Pericardium fibroblast (primary cell): ENCODE data around the gene ZNF775. TPM values are rescaled to one million over a fixed set of nuclear protein-coding genes. Genes with fewer than 3 reads are reported as not detected.

Source experiments
- total RNA-seq: library from RNA; depleted of rRNA; stranded (reverse); fragments of >200 nt; gene quantifications from 2 replicates; pipeline ENCODE4 v1.2.3, GENCODE V29; 2015

ZNF775 gene
- 6.4 and 8.2 TPM in 2 replicates for total RNA-seq

DNA sequence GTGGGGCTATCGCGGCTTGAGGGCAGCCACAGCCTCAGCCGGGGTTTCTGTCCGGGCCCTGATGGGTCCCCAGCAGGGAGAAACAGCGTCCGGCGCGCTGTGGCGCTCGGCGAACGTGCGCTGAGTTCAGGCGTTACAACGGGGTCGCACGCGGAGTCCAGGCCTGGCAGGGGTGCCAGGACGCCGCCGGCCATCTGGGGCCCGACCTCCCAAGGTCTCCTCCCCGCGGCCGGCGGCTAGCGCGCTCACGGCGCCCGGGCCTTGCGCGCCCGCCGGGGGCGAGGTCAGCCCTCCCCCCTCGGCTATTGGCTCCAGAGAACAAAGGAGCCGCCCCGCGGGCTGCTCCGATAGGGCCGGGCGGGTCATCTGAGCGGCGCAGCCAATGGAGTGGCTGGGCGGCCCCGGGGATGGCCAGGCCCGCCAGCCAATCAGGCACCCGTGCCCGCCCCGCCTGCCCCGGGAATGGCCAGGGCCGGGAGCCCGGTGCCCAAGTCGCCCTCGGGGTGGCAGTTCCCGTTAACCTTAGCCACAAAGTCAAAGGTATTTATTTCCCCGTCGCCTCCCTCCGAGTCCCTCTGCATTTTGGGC is at the start of gene ZNF775:
Gene ZNF775, plus strand, starts transcription at position 478 of the 588 bp plus-strand sequence. CDS start 9,141 bp downstream, outside the sequence.

DNA sequence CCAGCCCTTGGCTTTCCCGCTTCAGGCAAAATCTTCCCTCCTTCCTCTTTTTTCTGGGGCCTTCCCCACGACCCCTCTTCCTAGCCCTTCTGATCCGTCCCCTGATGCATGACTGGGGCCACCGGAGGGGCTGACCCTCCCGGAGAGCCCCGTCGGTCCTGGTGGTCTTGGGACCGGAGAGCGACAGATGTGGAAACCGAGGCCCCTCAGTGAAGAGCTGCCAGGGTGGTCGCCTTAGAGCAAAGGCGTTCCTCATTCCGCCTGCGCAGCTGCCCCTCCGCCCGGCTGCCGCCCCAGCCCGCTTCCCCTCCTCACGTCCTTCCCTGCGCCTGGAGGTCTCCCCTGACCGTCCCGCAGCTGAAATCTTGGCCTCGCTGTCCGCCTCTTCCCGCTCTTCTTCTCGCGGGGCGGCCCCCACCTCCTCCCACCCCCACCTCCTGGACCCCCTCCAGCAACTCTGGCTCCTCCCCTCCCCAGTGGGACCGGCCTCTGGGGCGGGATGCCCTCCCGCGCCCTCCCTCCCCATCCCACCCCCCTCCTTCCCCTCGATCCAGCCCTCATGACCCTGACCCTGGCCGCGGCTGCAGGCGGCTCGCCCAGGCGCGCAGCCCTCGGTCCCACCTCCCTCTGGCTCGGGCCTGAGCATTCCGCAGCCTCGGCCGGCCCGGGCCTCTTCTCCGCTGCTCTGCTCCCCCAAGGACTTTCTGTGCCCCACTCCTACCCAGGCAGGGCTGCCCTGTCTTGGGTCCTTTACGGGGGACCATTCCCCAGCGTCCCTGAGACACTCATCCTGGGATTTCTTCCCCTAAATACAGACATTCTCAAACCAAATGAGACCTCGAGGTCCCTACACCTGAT is 37.6 kb upstream of the ZNF775 start, which contains the start of gene RARRES2:
Gene RARRES2, minus strand, starts transcription at position 367 of the 858 bp plus-strand sequence. CDS start 1,020 bp downstream, outside the sequence.

DNA sequence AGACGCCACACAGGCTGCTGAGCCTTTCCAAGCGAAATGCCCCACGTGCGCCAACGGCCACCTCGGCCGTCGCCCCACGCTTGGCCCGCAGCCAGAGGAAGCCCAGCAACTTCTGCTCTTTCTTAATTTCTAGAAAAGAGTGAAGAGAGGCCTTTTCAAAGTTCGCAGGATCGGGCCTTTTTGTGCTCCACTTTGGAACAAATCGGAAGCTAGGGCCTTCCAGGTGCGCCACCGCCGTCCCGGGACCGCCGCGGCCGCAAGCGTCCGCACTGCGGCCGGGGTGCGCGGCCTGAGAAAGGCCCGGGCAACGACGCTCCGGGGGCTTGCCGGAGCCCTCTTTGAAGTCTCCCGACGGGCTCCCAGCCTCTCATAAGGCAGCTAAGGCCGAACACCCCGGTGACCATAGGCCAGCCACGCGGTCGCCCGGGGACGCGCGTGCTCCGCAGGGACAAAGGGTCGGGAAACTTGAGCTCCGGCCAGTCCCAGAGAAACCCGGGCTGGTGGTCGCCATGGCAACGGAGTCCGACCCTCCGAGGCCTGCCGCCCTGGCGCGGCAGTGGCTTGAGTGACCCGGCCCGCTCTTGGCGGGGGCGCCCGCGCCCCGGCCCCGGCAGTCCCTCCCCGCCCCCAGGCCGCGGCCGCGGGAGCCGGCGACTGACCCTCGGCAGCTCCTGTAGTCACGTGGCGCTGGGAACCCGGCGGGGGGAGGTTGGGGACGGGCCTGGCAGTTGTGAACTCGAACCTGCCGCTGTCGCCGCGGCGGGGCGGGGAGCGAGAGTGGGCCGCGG is 10.8 kb upstream of the ZNF775 start, which contains the start of gene REPIN1:
Gene REPIN1, plus strand, starts transcription at position 727 of the 788 bp plus-strand sequence. CDS start 890 bp downstream, outside the sequence.

Other genes with a start within 250 kb of the ZNF775 start
- 2.0 TPM in 1 of 2 replicates, not detected in the other for gene LRRC61, start 56.0 kb upstream of the ZNF775 start, total RNA-seq
- 0.09 TPM in 1 of 2 replicates, not detected in the other for gene ACTR3C, start 55.8 kb upstream of the ZNF775 start, total RNA-seq
- gene RARRES2, start 37.7 kb upstream of the ZNF775 start, total RNA-seq = 90.6 and 142 TPM in 2 replicates
- gene REPIN1, start 10.5 kb upstream of the ZNF775 start, total RNA-seq = 54.8 and 57.9 TPM in 2 replicates
- not detected in 2 replicates for gene GIMAP8, start 71.3 kb downstream of the ZNF775 start, total RNA-seq
- not detected in 2 replicates for gene GIMAP7, start 135.5 kb downstream of the ZNF775 start, total RNA-seq
- gene GIMAP4, start 188.1 kb downstream of the ZNF775 start, total RNA-seq = not detected in 2 replicates